Renal pelvis (tissue), 4 donors: Measurements from ENCODE around the gene TMED6. TPM values are rescaled to one million over a fixed set of nuclear protein-coding genes. Genes with fewer than 3 reads are reported as not detected.
"Not testable (repeated sequence)": the region's sequence is repeated elsewhere in the genome, so short reads cannot be mapped to it uniquely, and the experiment has no call there.

Experiments used
- DNase-seq: peaks from one replicate; pipeline ENCODE4 v3.0.0-alpha.2; 2013
- polyA plus RNA-seq, 3 donors: library from polyadenylated mRNA; unstranded; fragments of 120-200 nt; gene quantifications; one replicate each; pipeline ENCODE4 v1.2.1, GENCODE V29; 2013; ENCODE audit not compliant: insufficient read length in 3 of 3

The TMED6 gene
- polyA plus RNA-seq, 3 donors, result 1.9 to 5.2 (median 3.5) TPM

- DNase-seq, result no peak
Measured at GRCh38 chr16:69302301-69302700, 49.3 kb downstream of the TMED6 start.

- DNase-seq, result no peak
Measured at GRCh38 chr16:69301861-69302260, 49.7 kb downstream of the TMED6 start.

DNA sequence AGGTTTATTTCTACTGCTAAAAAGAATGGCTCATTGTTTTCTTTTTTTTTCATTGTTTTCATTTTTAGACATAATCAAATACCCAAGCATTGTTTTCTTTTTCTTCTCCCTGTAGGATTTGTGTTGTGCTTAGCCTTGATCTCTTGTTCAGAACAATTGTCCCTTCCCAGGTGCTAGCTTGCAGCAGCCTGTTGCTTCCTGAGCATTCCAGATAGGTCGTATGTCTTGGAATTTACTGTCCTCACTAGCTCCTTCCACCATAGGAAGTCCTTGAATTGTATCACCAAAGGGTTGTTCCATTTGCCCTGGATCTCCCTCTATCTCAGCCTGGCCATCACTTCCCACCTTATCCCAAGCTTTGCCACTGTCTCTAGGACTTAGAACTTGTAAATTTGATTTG, 50.4 kb downstream of the TMED6 start:
- DNase-seq, result no peak

DNA sequence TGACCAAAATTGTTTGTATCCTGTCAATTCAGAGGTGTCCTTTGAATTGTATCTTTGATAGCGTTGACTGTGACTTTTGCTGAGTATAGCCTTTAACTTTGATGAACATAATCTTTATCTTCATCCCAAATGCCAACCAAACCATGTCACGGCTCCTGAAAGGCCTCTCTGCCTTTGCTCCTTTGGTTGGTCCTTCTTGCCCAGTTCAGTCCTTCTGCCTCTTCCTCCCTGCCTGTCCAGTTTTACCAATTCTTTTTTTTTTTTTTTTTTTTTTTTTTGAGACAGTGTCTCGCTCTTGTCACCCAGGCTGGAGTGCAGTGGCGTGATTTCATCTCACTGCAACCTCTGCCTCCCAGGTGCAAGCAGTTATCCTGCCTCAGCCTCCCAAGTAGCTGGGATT, 53.3 kb downstream of the TMED6 start:
- DNase-seq, result no peak

- DNase-seq, result not testable (repeated sequence)
Measured at GRCh38 chr16:69296771-69297170, 54.8 kb downstream of the TMED6 start.

- no peak for DNase-seq
Measured at GRCh38 chr16:69294051-69294450, 57.5 kb downstream of the TMED6 start.

DNA sequence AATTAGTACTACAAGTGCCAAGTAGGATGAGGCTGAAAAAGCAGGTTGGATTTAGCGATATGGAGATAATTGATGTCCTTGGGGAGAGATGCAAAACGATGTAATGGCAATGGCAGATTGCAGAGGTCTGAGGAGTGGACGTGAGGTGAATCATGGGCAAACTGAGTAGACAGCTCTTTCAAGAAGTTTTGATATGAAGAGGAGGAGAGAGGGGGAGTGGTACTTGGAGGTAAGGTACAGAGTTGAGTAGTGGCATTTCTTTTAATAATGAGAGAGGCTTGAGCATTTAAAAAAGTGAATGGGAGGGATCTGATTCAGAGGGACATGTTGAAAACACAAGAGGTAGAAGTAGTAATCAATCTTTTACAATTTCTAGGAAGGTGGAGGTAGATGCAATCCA, 58.2 kb downstream of the TMED6 start:
- no peak for DNase-seq

Other genes starting within 250 kb of the TMED6 start
- 1 to 10 TPM; 4.6 to 4.8 (median 4.6) TPM for gene HAS3, start 246.1 kb downstream of the TMED6 start, polyA plus RNA-seq
- 100 to 1,000 TPM; 159 to 188 (median 168) TPM for gene CHTF8, start 219.2 kb downstream of the TMED6 start, polyA plus RNA-seq
- 10 to 100 TPM; 61.6 to 72.4 (median 61.7) TPM for gene UTP4, start 219.1 kb downstream of the TMED6 start, polyA plus RNA-seq
- 10 to 100 TPM; 10.2 to 13.9 (median 11.9) TPM for gene SNTB2, start 164.6 kb downstream of the TMED6 start, polyA plus RNA-seq
- gene VPS4A, start 40.4 kb downstream of the TMED6 start, polyA plus RNA-seq, result 10 to 100 TPM; 47.1 to 58.3 (median 56.6) TPM
- gene PDF, start 21.2 kb downstream of the TMED6 start, polyA plus RNA-seq, result 1 to 10 TPM; 7.6 to 9.5 (median 8.1) TPM
- 10 to 100 TPM; 32.3 to 43.1 (median 41.7) TPM for gene COG8, start 12.2 kb downstream of the TMED6 start, polyA plus RNA-seq
- gene NIP7, start 12.0 kb downstream of the TMED6 start, polyA plus RNA-seq, result 10 to 100 TPM; 27.6 to 34.0 (median 30.9) TPM
- 10 to 100 TPM; 42.1 to 45.9 (median 42.5) TPM for gene TERF2, start 34.2 kb upstream of the TMED6 start, polyA plus RNA-seq
- 100 to 1,000 TPM; 129 to 142 (median 133) TPM for gene CYB5B, start 72.8 kb upstream of the TMED6 start, polyA plus RNA-seq
- 10 to 100 TPM; 29.5 to 68.1 (median 58.0) TPM for gene NFAT5, start 214.2 kb upstream of the TMED6 start, polyA plus RNA-seq